ENCODE results near the gene CBR3.

Gene CBR3

GRCh38 chr21:36092681-36093080, 42.2 kb upstream of the CBR3 start:
- Histone ChIP-seq H2AFZ (ENCODE audit: low read length) (no peak overlapping the region), H3K4me3 (ENCODE audit: low read length, poor library complexity, severe bottlenecking) (no peak overlapping the region), H4K20me1 (ENCODE audit: insufficient read depth, low read length, poor library complexity, severe bottlenecking) (no peaks in the 10 kb centered on the region), H3K4me2 (ENCODE audit: low read depth, low read length, poor library complexity, severe bottlenecking) (no peak overlapping the region), H3K9me2 (replicated peaks; ENCODE audit: low read depth, low read length) (no peaks in the 10 kb centered on the region), H3K4me1 (ENCODE audit: insufficient read depth, low read length, poor library complexity, severe bottlenecking) (no peaks in the 10 kb centered on the region), H3F3A (ENCODE audit: low read depth) (no peaks in the 10 kb centered on the region), H3K27me3 (ENCODE audit: insufficient read depth, low read length, poor library complexity, severe bottlenecking) (no peaks in the 10 kb centered on the region), H3K9ac (ENCODE audit: low read depth, low read length, poor library complexity, severe bottlenecking) (no peak overlapping the region), H3K79me2 (ENCODE audit: insufficient read depth, low read length) (no peaks in the 10 kb centered on the region), H3K36me3 (ENCODE audit: insufficient read depth, low read length) (no peaks in the 10 kb centered on the region), H3K9me3 (ENCODE audit: insufficient read depth, low read depth, low read length) (peaks cover 12% of the 10 kb centered on the region; the same call in 1 of the 2 replicates)
- TF ChIP-seq CTCF (conservative IDR thresholded peaks at IDR 0.05; ENCODE audit: low read length) (no peak), EZH2phosphoT487 (IDR thresholded peaks at IDR 0.05; ENCODE audit: borderline replicate concordance) (no peak)

- H3K9me2 ChIP-seq (replicated peaks; ENCODE audit: low read depth, low read length): no peaks in the 10 kb centered on the region
- no peak overlapping the region for H3K4me3 ChIP-seq (ENCODE audit: low read length, poor library complexity, severe bottlenecking)
- no peaks in the 10 kb centered on the region for H3K79me2 ChIP-seq (ENCODE audit: insufficient read depth, low read length)
- no peaks in the 10 kb centered on the region for H3K36me3 ChIP-seq (ENCODE audit: insufficient read depth, low read length)
- no peak overlapping the region for H3K4me2 ChIP-seq (ENCODE audit: low read depth, low read length, poor library complexity, severe bottlenecking)
- no peak for TF ChIP-seq CTCF (conservative IDR thresholded peaks at IDR 0.05; ENCODE audit: low read length)
- TF ChIP-seq EZH2phosphoT487 (IDR thresholded peaks at IDR 0.05; ENCODE audit: borderline replicate concordance): no peak
- no peaks in the 10 kb centered on the region for H3K4me1 ChIP-seq (ENCODE audit: insufficient read depth, low read length, poor library complexity, severe bottlenecking)
- H3K9me3 ChIP-seq (ENCODE audit: insufficient read depth, low read depth, low read length): peaks cover 12% of the 10 kb centered on the region; the same call in 1 of the 2 replicates
- H3K27me3 ChIP-seq (ENCODE audit: insufficient read depth, low read length, poor library complexity, severe bottlenecking): no peaks in the 10 kb centered on the region
- H2AFZ ChIP-seq (ENCODE audit: low read length): no peak overlapping the region
- H4K20me1 ChIP-seq (ENCODE audit: insufficient read depth, low read length, poor library complexity, severe bottlenecking): no peaks in the 10 kb centered on the region
- H3K9ac ChIP-seq (ENCODE audit: low read depth, low read length, poor library complexity, severe bottlenecking): no peak overlapping the region
- H3F3A ChIP-seq (ENCODE audit: low read depth): no peaks in the 10 kb centered on the region
These were observed 41.4 kb upstream of the CBR3 start for GRCh38 chr21:36093512-36093911.

GRCh38 chr21:36096398-36097290, 38.2 kb upstream of the CBR3 start:
- no peaks in the 10 kb centered on the region for H3K36me3 ChIP-seq (ENCODE audit: insufficient read depth, low read length)

More at GRCh38 chr21:36096398-36097290, 38.2 kb upstream of the CBR3 start:
- H3K9ac ChIP-seq (ENCODE audit: low read depth, low read length, poor library complexity, severe bottlenecking): no peak overlapping the region
- H3K79me2 ChIP-seq (ENCODE audit: insufficient read depth, low read length): no peaks in the 10 kb centered on the region
- H3K4me1 ChIP-seq (ENCODE audit: insufficient read depth, low read length, poor library complexity, severe bottlenecking): no peaks in the 10 kb centered on the region
- H4K20me1 ChIP-seq (ENCODE audit: insufficient read depth, low read length, poor library complexity, severe bottlenecking): no peaks in the 10 kb centered on the region
- H3F3A ChIP-seq (ENCODE audit: low read depth): no peaks in the 10 kb centered on the region
- 0 out of 2 replicates have a peak overlapping the region, but pooled peaks have one; percentile 7 for H2AFZ ChIP-seq (ENCODE audit: low read length)
- no peaks in the 10 kb centered on the region for H3K9me2 ChIP-seq (replicated peaks; ENCODE audit: low read depth, low read length)
- no peak for TF ChIP-seq EZH2phosphoT487 (IDR thresholded peaks at IDR 0.05; ENCODE audit: borderline replicate concordance)
- TF ChIP-seq CTCF (conservative IDR thresholded peaks at IDR 0.05; ENCODE audit: low read length): no peak
- no peak overlapping the region for H3K4me2 ChIP-seq (ENCODE audit: low read depth, low read length, poor library complexity, severe bottlenecking)
- H3K4me3 ChIP-seq (ENCODE audit: low read length, poor library complexity, severe bottlenecking): no peak overlapping the region
- peaks cover 12% of the 10 kb centered on the region; the same call in 1 of the 2 replicates for H3K9me3 ChIP-seq (ENCODE audit: insufficient read depth, low read depth, low read length)
- H3K27me3 ChIP-seq (ENCODE audit: insufficient read depth, low read length, poor library complexity, severe bottlenecking): no peaks in the 10 kb centered on the region

All from Loucy (cell line).